Fibroblast of mammary gland (primary cell): ENCODE data around the gene GSTP1.

Experiments
- DNase-seq: peaks from one replicate; pipeline ENCODE4 v3.0.0-alpha.2; 2010; ENCODE audit warnings: low read depth
- H3K4me3 ChIP-seq: 2 replicates; pipeline ENCODE4 v1.5.1; 2011; ENCODE audit warnings: low read depth, mild to moderate bottlenecking, low read length, moderate library complexity; ENCODE audit not compliant: control insufficient read depth
- CTCF ChIP-seq: conservative IDR thresholded peaks from 2 replicates; pipeline ENCODE4 v1.5.1; 2011; ENCODE audit warnings: low read depth, low read length, inconsistent platforms; ENCODE audit not compliant: control insufficient read depth, insufficient read depth

Gene GSTP1

GRCh38 chr11:67611704-67612587, 28.3 kb downstream of the GSTP1 start:
- no peak overlapping the region for H3K4me3 ChIP-seq
- no peak for TF ChIP-seq CTCF
- DNase-seq, result no peak

GRCh38 chr11:67612751-67613150, 29.1 kb downstream of the GSTP1 start:
- no peak for TF ChIP-seq CTCF
- no peak overlapping the region for H3K4me3 ChIP-seq
- DNase-seq, result no peak

GRCh38 chr11:67613313-67613959, 29.8 kb downstream of the GSTP1 start:
- no peak for DNase-seq
- H3K4me3 ChIP-seq, result no peak overlapping the region
- no peak for TF ChIP-seq CTCF

GRCh38 chr11:67613960-67614715, 30.5 kb downstream of the GSTP1 start:
- peak; percentile 61 for TF ChIP-seq CTCF
- H3K4me3 ChIP-seq, result peak overlapping the region; percentile 29
- peak; percentile 24 for DNase-seq

- TF ChIP-seq CTCF, result peak; percentile 46
- no peak overlapping the region for H3K4me3 ChIP-seq
- peak; percentile 17 for DNase-seq
Observed at GRCh38 chr11:67614730-67615714, 31.4 kb downstream of the GSTP1 start.
